Stimulated activated CD8-positive, alpha-beta memory T cell treated with anti-CD3 and anti-CD28 coated beads, Interleukin-12 subunit alpha, Interleukin-12 subunit beta, amount 100 ng/mL, for 24 hours (primary cell): Measurements from ENCODE around the gene NAV3.
"Not testable (repeated sequence)": the region's sequence is repeated elsewhere in the genome, so short reads cannot be mapped to it uniquely, and the experiment has no call there.

Source experiments
- DNase-seq: peaks from one replicate; pipeline ENCODE4 v3.0.0-alpha.2; 2020; ENCODE audit errors: extremely low read depth

The NAV3 gene

DNA sequence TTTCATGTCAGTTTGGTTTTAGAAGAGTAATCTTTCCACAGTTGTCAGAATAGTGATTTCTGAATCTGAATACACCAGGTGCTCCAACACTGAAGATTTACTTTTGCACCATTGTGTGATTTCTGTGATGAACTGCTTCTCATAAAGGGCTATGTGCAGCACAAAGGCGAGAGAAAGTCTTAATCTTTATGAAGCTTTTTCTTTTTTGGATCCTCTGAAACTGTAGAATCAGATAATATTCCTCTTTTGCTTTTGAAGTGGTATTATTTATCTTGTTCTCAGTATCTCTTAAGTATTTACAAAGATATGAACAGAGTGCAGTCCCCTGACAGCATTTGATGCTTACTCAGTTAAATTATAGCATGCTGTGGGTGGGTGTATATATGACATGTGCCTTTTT, 207.8 kb downstream of the NAV3 start:
- no peak for DNase-seq

DNA sequence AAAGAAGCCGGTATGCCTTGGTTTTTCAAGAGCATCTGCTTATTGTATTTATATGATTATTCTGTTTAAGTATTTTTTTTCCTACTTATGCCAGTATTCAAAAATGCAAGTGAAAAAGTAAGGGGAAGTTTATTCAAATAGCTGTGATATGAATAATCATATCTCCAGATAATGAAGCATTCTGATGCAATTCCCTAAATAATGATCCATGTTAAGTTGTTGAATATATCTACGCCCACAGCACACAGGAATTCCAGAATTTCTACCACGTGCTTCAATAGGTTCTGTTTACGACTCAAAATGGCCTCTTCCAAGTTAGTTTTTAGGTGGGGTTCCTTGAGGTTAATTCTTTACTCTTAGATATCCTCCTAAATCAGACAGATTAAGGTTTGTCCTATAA, 208.3 kb downstream of the NAV3 start:
- no peak for DNase-seq

DNA sequence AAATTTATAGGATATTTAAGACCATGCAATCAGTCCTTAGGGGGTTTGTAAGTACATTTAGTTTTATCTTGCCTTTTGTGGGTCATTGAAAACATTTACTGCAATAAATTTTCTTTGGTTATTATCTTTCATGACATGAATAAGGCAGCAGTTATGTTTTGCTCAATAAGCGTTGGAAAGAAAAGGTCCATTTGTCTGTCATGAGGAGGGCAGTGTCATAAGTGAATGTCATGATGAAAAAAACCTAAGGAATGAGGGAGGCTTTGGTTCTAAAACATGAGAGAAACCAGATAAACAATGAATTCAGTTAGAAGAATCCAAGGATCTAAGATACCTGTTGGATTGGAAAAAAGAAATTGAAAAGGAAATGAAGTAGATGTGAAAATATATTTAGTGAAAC, 209.4 kb downstream of the NAV3 start:
- DNase-seq: no peak

DNA sequence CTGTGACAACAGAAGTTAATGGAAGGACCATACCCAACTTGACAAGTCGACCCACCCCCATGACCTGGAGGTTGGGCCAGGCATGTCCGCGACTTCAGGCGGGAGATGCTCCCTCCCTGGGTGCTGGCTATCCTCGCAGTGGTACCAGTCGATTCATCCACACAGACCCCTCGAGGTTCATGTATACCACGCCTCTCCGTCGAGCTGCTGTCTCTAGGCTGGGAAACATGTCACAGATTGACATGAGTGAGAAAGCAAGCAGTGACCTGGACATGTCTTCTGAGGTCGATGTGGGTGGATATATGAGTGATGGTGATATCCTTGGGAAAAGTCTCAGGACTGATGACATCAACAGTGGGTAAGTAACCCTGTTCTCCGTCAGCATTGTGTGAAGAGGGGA, 220.1 kb downstream of the NAV3 start:
- DNase-seq: no peak

DNA sequence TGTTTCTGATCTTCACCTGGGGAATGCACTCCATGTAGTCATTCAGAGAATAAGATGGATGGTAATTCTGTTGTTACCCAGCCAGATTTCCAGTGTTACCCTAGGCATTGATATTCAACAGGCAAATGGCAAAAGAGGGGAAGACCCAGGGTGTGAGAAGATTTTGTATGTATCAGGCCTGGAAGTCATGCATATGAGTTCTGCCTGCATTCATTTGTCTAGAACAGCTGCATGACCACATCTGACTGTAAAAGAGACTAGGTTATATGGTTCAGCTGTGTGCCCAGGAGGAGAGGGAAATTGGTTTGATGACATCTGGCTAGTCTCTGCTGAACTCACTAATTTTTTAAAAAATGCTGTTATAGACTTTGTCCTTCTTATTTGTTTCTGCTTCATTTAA, 224.9 kb downstream of the NAV3 start:
- no peak for DNase-seq

GRCh38 chr12:78057075-78057474, 226.4 kb downstream of the NAV3 start:
- DNase-seq: no peak

DNA sequence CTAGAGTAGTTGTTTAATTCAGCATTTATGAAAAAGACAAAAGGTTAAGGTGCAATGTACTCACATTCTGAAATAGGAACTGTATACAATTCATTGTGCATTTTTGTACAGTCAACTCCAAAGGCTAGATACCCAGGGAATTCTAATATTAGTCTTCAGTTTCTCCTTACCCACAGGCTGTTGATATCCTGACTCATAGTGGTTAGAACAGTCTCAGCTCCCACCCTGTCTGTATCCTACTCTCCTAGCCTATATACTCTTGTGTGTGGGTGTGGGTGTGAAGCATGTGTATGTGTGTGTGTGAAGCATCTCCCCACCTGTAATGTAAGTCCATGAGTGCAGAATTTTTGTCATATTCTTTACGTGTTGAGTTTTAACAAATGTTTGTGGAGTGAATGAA, 229.5 kb downstream of the NAV3 start:
- no peak for DNase-seq

GRCh38 chr12:78062786-78063185, 232.1 kb downstream of the NAV3 start:
- DNase-seq: no peak

DNA sequence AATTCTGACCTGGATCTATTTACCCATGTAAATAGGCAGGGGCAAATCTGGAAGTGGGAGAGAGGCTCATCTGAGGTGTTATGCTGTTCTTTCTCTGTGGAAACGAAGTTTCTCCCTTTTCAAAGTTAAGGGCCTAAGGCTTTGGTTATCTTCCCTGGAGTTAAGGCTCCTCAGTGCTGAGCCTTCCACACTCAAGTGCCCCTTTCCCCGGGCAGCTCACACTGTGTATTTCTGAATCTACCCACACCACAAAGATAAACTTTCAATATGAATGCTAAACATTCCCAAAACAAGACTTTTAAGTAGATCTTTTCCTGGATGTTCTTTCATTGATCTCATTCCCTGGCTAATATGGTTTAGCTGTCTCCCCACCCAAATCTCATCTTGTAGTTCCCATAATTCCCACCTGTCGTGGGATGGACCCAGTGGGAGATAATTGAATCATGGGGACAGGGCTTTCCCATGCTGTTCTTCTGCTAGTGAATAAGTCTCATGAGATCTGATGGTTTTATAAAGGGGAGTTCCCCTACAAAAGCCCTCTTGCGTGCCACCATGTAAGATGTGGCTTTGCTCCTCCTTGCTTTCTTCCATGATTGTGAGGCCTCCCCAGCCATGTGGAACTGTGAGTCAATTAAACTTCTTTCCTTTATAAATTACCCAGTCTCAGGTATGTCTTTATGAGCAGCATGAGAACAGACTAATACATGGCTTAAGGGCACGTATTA, 251.1 kb downstream of the NAV3 start:
- DNase-seq: no peak

GRCh38 chr12:78085542-78086182, 255.0 kb downstream of the NAV3 start:
- DNase-seq: no peak

DNA sequence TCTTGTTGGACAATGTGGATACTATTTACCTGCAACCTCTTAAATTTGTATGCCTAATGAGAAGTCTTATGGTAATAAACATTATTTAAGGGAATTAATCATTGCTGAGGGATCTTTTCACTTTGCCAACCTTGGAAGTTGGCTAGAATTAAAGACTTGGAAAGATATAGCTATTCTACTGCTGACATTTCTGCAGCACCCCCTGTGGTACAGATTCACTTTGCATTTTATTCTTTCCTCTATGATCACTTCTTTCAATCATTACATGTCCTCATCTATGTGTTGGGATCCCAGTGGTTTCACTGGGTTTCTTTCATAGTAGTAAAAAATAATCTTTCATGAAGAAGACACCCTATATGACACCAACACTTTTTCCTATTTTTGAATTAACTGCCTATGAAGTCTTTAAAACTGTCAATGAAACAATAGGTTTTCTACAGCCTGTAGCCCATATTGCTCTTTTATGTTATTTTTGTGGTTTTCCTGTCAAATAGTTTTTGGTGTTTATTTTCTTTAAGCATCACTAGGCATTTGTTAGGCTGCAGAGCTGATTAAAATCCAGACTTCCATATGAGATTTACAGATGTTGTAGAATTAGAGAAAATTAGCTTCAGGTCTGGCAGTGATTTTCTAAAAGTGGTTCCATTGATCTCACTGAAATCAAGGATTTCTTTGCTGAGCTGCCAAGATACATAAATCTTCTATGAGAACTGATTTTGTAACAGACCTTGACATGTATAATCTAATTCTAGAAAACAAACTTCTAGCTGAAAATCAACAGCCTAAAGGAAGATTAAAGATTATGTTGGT, 256.1 kb downstream of the NAV3 start:
- DNase-seq: no peak

DNA sequence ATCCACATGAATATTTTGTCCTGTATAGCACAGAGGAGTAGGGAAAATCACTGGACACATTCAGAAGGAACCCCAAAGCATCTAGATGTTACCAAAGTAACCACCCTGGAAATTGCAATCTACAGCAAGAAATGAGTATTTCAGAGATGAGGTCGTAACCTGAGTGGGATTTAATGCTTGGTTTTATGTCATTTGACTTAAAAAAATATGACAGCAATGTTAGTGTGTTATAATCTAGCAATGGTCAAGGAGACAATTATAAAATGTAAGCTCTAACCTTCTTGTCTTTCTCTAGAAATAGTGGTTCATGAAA, 256.6 kb downstream of the NAV3 start:
- no peak for DNase-seq

DNA sequence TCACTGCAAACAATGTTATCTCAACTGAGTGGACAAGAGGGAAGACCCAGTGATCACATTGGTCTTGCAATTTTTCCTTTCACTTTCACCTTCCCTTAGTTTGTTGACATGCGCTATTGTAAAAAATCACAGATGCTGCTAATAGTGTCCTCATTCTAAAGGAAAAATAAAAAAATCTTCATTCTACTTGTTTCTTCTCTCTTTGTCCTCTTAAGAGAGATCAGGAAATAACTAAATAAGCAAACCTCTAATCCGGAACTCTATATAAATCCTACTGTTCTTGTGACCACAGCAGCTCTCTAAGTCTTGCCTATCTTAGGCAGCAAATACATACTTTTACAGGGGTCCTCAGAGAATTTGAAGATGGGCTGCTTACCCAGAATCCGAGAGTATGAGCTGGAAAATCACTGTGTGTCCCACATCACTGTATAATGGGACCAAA, 257.7 kb downstream of the NAV3 start:
- no peak for DNase-seq

DNA sequence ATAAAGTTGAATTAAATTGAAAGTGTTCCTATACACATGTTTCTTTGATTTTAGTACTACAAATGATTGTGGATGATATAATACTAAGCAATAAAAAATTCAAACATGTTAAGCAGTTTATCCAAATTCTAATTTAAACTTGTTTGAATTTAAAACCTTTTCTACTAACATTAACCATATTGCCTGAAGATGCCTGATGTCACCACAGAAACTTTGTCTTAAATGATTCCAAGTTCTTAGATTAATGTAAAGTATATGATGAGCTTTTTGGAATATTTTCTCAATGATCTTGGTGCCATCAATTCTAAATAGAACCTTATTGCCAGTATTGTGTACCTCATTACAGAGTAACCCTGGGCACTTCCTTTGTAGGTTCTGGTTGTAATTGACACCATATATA, 259.6 kb downstream of the NAV3 start:
- DNase-seq: no peak

GRCh38 chr12:78095623-78096022, 264.9 kb downstream of the NAV3 start:
- DNase-seq: no peak

DNA sequence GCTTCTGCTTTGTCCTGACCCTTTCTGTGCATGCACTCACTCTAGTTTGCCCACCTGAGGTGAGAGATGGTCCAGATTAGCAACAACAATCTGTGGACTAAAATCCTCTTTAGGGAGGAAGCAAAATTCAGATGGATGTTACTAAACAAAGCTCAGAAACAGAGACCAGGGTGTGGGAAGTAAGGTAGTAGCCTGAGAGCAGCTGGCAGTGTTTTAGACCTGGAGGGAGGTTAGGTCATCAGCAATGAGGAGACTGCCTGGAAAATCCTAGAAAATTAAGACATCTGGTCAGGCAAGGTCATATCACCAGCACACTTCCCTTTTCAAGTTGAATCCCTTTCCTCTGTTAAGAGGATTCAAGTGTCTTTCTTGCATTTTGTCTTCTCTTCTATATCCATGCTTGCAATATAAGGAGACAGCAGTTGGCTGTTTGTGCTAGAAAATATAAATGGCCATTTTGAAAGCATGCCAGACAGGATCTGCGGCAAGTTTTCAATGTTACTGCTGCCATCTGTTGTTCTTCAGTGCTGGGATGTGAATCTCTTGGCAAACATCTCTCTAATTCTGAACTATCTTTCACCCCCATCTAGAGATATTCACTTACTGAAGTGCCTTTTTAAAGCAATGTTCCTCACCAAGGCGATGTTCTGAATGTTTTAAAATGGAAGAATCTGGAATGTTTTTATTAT, 266.4 kb downstream of the NAV3 start:
- DNase-seq: no peak

DNA sequence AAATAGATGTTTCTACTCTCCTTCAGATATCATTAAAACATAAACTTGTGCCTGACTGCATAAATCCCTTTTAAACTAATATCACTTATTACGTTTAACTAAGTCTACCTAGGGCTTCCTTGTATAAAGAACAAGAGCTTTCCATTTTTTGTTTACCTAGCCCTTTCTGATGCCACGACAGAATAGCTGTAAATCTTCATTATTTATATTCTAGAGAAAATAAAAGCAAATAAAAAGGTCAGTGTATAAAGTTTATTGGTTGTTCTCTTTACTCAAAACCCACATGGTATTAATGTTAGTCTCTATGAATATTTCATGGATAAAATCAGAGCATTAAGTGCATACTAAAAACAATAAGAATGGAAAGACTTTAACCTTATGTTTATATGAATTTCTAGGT, 269.1 kb downstream of the NAV3 start:
- DNase-seq: no peak

DNA sequence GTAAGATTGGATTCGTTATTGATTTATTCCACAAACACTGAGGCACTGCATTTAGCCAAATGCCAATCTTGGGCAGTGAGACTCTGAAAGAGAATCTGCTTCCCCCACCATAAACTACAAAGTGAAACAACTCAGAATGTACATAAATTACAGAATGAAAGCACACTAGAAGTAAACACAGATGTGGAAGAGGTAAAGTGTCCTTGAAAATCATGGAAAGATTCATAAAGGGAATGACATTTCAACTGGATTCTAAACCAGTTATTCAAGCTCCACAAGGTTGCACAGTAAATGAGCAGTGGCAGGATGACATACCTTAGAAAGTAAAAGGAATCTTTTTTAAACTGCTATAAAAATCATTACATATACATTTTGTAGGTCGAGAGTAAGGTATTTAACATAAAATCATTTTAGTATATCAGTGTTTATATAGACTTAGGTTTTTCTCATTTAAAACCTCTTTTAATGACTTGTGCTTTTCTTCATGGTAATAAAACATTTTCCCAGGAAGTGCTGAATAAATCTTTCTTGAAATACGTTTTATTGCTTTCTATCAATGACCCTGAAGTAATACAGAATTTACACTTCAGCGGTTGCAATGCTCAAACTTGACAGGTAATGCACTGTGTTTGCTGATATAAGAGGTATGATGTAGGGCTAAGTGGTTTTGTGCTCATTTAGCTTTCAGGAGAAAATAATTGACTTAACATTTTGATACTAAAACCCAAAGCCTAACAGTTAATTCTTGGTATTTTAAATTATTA, 270.6 kb downstream of the NAV3 start:
- DNase-seq: no peak

- DNase-seq: no peak
These were observed 271.4 kb downstream of the NAV3 start for GRCh38 chr12:78101946-78102635.

GRCh38 chr12:78102801-78103200, 272.1 kb downstream of the NAV3 start:
- not testable (repeated sequence) for DNase-seq

DNA sequence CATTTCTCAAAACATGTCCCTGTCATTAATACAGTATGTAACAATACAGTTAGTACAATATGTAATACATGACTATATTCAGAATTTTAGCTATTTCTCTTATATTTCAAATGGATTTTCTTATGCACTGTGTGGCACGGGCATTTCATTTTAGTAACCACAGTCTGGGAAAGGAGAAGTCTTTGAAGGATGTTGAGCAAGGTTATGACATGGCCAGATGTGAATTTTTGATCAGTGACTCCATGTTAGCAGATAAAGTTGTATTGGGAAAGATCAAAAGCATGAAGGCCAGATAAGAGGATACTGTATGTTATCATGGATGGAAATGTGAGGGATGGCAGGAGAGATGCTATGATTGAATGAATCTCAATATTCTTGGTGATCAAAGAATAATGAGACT, 285.2 kb downstream of the NAV3 start:
- no peak for DNase-seq
